ENCODE results near the gene SPECC1L. TPM values are rescaled to one million over a fixed set of nuclear protein-coding genes. Genes with fewer than 3 reads are reported as not detected.
A peak's percentile ranks its signal among the peaks of the same experiment; 100 is the strongest.

The SPECC1L gene, protein sequence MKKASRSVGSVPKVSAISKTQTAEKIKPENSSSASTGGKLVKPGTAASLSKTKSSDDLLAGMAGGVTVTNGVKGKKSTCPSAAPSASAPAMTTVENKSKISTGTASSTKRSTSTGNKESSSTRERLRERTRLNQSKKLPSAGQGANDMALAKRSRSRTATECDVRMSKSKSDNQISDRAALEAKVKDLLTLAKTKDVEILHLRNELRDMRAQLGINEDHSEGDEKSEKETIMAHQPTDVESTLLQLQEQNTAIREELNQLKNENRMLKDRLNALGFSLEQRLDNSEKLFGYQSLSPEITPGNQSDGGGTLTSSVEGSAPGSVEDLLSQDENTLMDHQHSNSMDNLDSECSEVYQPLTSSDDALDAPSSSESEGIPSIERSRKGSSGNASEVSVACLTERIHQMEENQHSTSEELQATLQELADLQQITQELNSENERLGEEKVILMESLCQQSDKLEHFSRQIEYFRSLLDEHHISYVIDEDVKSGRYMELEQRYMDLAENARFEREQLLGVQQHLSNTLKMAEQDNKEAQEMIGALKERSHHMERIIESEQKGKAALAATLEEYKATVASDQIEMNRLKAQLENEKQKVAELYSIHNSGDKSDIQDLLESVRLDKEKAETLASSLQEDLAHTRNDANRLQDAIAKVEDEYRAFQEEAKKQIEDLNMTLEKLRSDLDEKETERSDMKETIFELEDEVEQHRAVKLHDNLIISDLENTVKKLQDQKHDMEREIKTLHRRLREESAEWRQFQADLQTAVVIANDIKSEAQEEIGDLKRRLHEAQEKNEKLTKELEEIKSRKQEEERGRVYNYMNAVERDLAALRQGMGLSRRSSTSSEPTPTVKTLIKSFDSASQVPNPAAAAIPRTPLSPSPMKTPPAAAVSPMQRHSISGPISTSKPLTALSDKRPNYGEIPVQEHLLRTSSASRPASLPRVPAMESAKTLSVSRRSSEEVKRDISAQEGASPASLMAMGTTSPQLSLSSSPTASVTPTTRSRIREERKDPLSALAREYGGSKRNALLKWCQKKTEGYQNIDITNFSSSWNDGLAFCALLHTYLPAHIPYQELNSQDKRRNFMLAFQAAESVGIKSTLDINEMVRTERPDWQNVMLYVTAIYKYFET
- 121 and 123 TPM in 2 replicates for total RNA-seq
- long read RNA-seq, full-length matches to known transcripts, result 11 of 159 reads
- long read RNA-seq, partial matches to known transcripts, result 138 of 159 reads
- long read RNA-seq, other reads (novel, unspliced or antisense), result 10 of 159 reads

DNA sequence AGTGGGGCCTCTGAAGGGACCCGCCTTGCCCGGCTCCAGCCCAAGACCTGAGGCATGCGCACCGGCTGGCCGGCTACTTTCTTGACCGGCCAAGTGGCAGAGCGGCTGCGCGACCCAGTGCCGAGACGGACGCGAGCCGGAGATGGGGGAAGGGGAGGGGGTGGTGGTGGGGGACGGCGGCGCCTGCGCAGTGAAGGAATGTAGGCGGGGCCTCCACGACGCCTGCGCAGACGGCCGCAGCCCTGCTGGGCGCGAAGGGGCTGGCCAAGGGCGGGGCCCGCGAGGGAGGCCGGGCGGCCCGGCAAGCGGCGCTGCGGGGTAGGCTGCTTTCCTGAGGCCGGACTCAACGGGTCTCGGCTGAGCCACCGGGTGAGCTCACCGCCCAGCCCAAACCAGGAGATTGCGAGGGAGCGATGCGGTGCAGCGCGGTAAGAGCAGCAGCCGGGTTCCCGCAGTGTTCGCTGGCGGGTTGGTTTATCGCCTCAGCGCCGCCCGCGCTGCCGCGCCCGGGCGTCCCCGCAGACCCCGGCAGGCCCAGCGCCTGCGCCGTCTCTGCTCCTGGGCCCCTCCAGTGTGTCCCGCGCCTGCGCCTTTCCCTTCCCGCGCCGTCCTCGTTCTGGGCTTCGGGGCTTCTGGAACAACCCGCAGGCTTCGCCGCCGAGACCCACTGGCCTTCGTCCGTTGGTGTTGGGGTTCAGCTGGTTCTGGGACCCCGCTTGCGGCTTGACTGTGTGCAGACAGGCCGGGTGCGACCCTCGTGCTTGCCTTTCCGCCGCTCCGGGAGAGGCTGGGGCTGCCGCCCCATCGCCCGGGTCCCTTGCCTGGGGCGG lies at the start of gene SPECC1L:
TSS of gene SPECC1L (plus strand) at position 276 of the 830 bp plus-strand sequence. CDS start 31,401 bp downstream, outside the sequence.
- Mint-ChIP-seq H3K36me3 (ENCODE audit: low read depth) (peaks cover 2% of the 10 kb centered on the region), H3K4me1 (peaks cover 45% of the 10 kb centered on the region), H3K4me3 (peak within 1 kb of the TSS; percentile 92), H3K27ac (ENCODE audit: unreplicated experiment) (peak within 1 kb of the TSS; percentile 95), H3K27me3 (ENCODE audit: low read depth) (no peaks in the 10 kb centered on the region), H3K9me3 (no peaks in the 10 kb centered on the region)
- TF ChIP-seq, protein P1, sequence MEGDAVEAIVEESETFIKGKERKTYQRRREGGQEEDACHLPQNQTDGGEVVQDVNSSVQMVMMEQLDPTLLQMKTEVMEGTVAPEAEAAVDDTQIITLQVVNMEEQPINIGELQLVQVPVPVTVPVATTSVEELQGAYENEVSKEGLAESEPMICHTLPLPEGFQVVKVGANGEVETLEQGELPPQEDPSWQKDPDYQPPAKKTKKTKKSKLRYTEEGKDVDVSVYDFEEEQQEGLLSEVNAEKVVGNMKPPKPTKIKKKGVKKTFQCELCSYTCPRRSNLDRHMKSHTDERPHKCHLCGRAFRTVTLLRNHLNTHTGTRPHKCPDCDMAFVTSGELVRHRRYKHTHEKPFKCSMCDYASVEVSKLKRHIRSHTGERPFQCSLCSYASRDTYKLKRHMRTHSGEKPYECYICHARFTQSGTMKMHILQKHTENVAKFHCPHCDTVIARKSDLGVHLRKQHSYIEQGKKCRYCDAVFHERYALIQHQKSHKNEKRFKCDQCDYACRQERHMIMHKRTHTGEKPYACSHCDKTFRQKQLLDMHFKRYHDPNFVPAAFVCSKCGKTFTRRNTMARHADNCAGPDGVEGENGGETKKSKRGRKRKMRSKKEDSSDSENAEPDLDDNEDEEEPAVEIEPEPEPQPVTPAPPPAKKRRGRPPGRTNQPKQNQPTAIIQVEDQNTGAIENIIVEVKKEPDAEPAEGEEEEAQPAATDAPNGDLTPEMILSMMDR (conservative IDR thresholded peaks at IDR 0.05), result no peak
- DNase-seq (ENCODE audit: low read depth, low spot score), result peak; percentile 91

GRCh38 chr22:24224468-24224867 lies 46.2 kb upstream of the SPECC1L start:
- no peak overlapping the region for H3K27ac Mint-ChIP-seq (ENCODE audit: unreplicated experiment)
- TF ChIP-seq, protein P1 (conservative IDR thresholded peaks at IDR 0.05), result no peak

GRCh38 chr22:24225044-24225601 lies 45.5 kb upstream of the SPECC1L start:
- no peak for DNase-seq (ENCODE audit: low read depth, low spot score)
- Mint-ChIP-seq H3K4me3 (no peak overlapping the region), H3K9me3 (no peaks in the 10 kb centered on the region), H3K27ac (ENCODE audit: unreplicated experiment) (no peak overlapping the region), H3K36me3 (ENCODE audit: low read depth) (no peaks in the 10 kb centered on the region), H3K27me3 (ENCODE audit: low read depth) (no peaks in the 10 kb centered on the region), H3K4me1 (no peaks in the 10 kb centered on the region)
- TF ChIP-seq, protein P1 (conservative IDR thresholded peaks at IDR 0.05), result no peak

More at GRCh38 chr22:24224468-24224867, 46.2 kb upstream of the SPECC1L start:
- H3K9me3 Mint-ChIP-seq, result no peaks in the 10 kb centered on the region
- H3K4me1 Mint-ChIP-seq, result no peaks in the 10 kb centered on the region
- no peak overlapping the region for H3K4me3 Mint-ChIP-seq
- no peak for DNase-seq (ENCODE audit: low read depth, low spot score)
- no peaks in the 10 kb centered on the region for H3K27me3 Mint-ChIP-seq (ENCODE audit: low read depth)
- H3K36me3 Mint-ChIP-seq (ENCODE audit: low read depth), result no peaks in the 10 kb centered on the region

- no peak overlapping the region for H3K27ac Mint-ChIP-seq (ENCODE audit: unreplicated experiment)
- no peak overlapping the region for H3K4me3 Mint-ChIP-seq
- DNase-seq (ENCODE audit: low read depth, low spot score), result no peak
- TF ChIP-seq, protein P1 (conservative IDR thresholded peaks at IDR 0.05), result no peak
- no peaks in the 10 kb centered on the region for H3K9me3 Mint-ChIP-seq
- no peaks in the 10 kb centered on the region for H3K4me1 Mint-ChIP-seq
- H3K27me3 Mint-ChIP-seq (ENCODE audit: low read depth), result no peaks in the 10 kb centered on the region
- no peaks in the 10 kb centered on the region for H3K36me3 Mint-ChIP-seq (ENCODE audit: low read depth)
These were observed 44.7 kb upstream of the SPECC1L start for GRCh38 chr22:24225951-24226350.

Measured in neural crest cell (in vitro differentiated cells).